Left renal pelvis (tissue), 4 donors: ENCODE results near the gene MIDN. TPM values are rescaled to one million over a fixed set of nuclear protein-coding genes. Genes with fewer than 3 reads are reported as not detected.

Experiments
- DNase-seq, 4 donors: peaks; one replicate each; pipeline ENCODE4 v3.0.0-alpha.2; 2013; ENCODE audit warnings: low read depth in 4 of 4, low spot score in 3 of 4
- polyA plus RNA-seq, 4 donors: library from polyadenylated mRNA; unstranded; fragments of 120-200 nt; gene quantifications; one replicate each; pipeline ENCODE4 v1.2.1, GENCODE V29; 2013; ENCODE audit not compliant: insufficient read length in 4 of 4

The MIDN gene
- polyA plus RNA-seq, 4 donors, result 45.4 to 73.1 (median 48.0) TPM

GRCh38 chr19:1220477-1220930 is 27.9 kb upstream of the MIDN start:
- DNase-seq, result no peak

DNA sequence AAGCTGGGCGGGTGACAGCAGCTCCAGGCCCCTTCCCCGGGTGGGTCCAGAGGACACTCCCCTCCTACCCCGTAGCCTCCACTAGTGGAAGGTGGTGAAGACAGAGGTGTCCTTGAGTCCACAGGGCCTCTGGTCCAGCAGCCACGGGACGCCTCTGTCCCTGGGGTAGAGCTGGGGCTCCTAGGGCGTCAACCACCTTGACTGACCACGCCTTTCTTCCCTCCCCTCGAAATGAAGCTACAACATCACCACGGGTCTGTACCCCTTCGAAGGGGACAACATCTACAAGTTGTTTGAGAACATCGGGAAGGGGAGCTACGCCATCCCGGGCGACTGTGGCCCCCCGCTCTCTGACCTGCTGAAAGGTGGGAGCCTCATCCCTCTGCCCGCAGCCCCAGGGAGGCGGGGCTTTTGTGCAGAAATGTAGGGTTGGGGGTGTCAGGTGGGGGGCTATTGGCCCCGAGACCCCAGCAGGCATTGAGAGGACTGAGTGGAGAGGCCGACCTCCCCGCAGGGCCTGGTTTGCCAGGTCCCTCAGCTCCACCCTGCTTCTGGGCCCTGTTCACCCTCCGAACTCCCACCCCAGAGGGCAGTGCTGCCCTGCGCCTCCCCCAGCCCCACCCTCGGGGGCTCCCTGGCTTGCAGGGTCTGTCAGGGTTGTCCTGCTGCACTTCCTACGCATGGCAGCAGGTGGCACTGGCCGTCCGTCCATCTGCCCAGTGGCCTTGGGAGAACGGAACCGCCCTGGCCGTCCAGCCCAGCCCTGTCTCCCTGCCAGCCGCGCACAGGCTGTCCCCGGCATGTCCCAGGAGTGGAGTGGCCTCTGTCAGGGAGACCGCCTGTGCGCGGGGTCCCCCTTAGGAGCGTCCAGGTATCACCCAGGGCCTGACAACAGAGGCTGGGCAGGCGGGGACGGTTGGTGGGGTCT is 27.1 kb upstream of the MIDN start:
- DNase-seq, result no peak

GRCh38 chr19:1221904-1222255 is 26.5 kb upstream of the MIDN start:
- DNase-seq, result no peak

GRCh38 chr19:1222394-1222793 is 26.0 kb upstream of the MIDN start:
- no peak for DNase-seq

GRCh38 chr19:1223018-1223855 is 25.1 kb upstream of the MIDN start:
- no peak for DNase-seq

- no peak for DNase-seq
Observed at GRCh38 chr19:1224047-1224825, 24.1 kb upstream of the MIDN start.

GRCh38 chr19:1224847-1225246 is 23.5 kb upstream of the MIDN start:
- no peak for DNase-seq

DNA sequence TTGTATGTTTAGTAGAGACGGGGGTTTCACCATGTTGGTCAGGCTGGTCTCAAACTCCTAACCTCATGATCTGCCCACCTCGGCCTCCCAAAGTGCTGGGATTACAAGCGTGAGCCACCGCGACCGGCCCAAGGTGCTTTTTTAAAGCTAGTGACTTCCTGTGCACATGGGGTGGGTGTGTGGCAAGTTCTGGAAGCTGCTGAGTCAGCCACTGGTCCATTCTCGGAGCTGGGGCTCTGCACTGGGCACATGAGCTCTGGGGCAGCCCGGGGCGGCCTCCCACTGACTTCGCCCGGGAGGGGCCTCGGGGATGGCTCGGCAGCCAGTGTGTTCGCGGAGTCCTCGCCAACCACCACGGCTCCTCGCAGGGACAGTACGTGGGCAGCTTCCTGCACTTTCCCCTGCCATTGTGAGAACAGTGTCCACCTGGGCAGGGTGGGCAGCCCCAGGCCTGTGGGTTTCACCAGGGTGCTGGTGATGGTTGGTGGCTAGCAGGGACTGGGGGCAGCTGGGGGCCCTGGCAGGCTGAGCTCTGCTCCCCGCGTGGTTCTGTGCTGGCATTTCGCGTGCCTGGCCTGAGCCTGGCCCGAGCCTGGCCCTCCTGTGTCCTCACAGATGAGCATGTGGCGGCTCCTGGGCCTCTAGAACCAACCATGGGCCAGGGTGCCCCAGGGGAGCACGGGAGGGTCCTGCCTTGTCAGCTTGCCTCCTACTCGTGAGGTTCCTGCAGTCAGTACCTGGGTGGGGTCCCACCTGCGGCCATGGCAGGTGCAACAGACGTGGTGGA is 22.8 kb upstream of the MIDN start:
- DNase-seq, result no peak

GRCh38 chr19:1226227-1226518 is 22.2 kb upstream of the MIDN start:
- DNase-seq, result no peak

GRCh38 chr19:1226522-1227303 is 21.7 kb upstream of the MIDN start:
- DNase-seq, result no peak

- DNase-seq, result no peak
Observed at GRCh38 chr19:1227304-1228054, 20.9 kb upstream of the MIDN start.

GRCh38 chr19:1228161-1228957 is 20.0 kb upstream of the MIDN start:
- DNase-seq, result no peak

- no peak for DNase-seq
Observed at GRCh38 chr19:1229056-1229923, 19.1 kb upstream of the MIDN start.

DNA sequence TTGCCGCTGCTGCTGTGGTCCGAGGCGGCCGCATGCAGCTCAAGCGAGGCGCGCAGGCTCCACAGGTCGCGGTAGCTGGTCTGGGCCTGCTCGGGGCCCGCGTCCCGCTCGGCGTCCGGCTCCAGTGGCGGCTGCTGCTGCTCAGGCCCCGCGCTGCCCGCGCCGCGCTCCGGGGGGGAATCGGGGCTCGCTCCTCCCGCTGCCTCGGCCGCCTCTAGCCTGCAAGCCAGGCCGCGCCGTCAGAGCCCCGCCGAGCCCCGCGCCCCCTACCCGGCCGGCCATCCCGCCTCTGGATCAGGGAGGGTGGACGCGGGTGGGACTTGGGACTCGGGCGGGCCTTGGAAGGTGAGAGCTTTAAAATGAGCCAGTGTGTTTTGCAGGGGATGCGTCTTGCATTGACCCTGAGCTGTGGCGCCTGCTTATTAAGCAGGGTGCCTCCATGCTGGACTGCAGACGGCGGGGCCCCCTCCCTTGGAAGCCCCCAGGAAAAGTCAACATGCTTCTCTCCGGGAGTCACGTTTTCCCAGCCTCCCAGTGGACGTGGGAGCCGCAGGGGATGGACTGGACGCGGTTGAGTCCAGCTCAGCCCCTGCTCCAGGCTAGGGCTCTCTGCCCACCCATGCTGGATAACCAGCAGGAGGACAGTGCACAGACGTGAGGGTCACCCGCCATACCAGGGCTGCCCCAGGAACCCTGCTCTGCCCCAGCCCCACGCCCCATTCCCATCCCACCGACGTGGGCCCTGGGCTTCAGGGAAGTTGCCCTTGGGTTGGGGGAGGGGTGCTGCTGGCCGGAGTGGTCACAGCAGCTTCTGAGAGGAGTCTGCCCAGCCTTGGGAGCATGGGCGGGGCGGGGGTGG is 18.2 kb upstream of the MIDN start:
- DNase-seq, result no peak

GRCh38 chr19:1230783-1231489 is 17.4 kb upstream of the MIDN start:
- no peak for DNase-seq
